Neural crest cell (in vitro differentiated cells): ENCODE data around the gene ATOX1. TPM values are rescaled to one million over a fixed set of nuclear protein-coding genes. Genes with fewer than 3 reads are reported as not detected.

ENCODE experiments used
- DNase-seq: peaks from one replicate; pipeline ENCODE4 v3.0.0; 2021; ENCODE audit warnings: low read depth, mixed read lengths, low spot score
- H3K27ac Mint-ChIP-seq: one replicate; pipeline ENCODE4 v1.8.0; 2021; ENCODE audit warnings: mild to moderate bottlenecking, mixed read lengths; ENCODE audit not compliant: unreplicated experiment
- H3K27me3 Mint-ChIP-seq: 2 replicates; pipeline ENCODE4 v1.8.0; 2021; ENCODE audit warnings: low read depth, mild to moderate bottlenecking, mixed read lengths
- H3K36me3 Mint-ChIP-seq: 2 replicates; pipeline ENCODE4 v1.8.0; 2021; ENCODE audit warnings: low read depth, mild to moderate bottlenecking, mixed read lengths
- H3K4me1 Mint-ChIP-seq: 2 replicates; pipeline ENCODE4 v1.8.0; 2021; ENCODE audit warnings: mixed read lengths
- H3K4me3 Mint-ChIP-seq: one replicate; pipeline ENCODE4 v1.8.0; 2021; ENCODE audit warnings: mild to moderate bottlenecking, mixed read lengths
- H3K9me3 Mint-ChIP-seq: 2 replicates; pipeline ENCODE4 v1.8.0; 2021; ENCODE audit warnings: mixed read lengths
- CTCF ChIP-seq: fragments of 200-600 bp; sonication (generic); conservative IDR thresholded peaks from 2 replicates; pipeline ENCODE4 v1.5.0; 2021; ENCODE audit warnings: antibody characterized with exemption, mild to moderate bottlenecking
- total RNA-seq: library from RNA; stranded (reverse); gene quantifications from 2 replicates; pipeline ENCODE4 v1.2.1, GENCODE V29; 2021

ATOX1 gene
- total RNA-seq, 1 donor from 2014 or later = 84.6 TPM

- Mint-ChIP-seq H3K36me3 (no peaks in the 10 kb centered on the region), H3K9me3 (peaks cover 2% of the 10 kb centered on the region), H3K4me3 (no peak overlapping the region), H3K27me3 (no peaks in the 10 kb centered on the region), H3K4me1 (peaks cover 24% of the 10 kb centered on the region), H3K27ac (no peak overlapping the region)
- no peak for DNase-seq
- TF ChIP-seq CTCF = no peak
These were observed 51.5 kb downstream of the ATOX1 start for GRCh38 chr5:151706906-151707305.

DNA sequence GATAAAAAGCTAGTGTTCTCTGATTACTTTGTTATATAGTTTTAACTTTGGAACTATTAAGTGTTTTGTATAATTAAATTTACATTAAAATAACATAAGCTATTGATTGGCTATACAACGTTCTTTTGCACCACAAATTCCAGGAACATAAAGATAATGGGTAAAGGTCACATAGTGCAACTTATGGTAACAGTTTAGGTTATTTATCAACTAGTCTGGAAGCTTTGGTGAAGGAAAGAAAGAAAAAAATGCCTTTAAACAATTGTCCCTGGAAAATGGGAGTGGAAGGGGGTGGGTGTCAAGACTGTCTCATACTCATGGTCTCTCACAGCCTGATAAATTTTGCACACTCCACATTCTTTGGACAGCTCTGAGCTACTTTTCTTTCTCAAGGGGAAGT lies 54.7 kb downstream of the ATOX1 start:
- no peak for DNase-seq
- no peak overlapping the region for H3K4me3 Mint-ChIP-seq
- no peak for TF ChIP-seq CTCF
- no peaks in the 10 kb centered on the region for H3K27me3 Mint-ChIP-seq
- peaks cover 43% of the 10 kb centered on the region for H3K4me1 Mint-ChIP-seq
- no peak overlapping the region for H3K27ac Mint-ChIP-seq
- H3K9me3 Mint-ChIP-seq = no peaks in the 10 kb centered on the region
- no peaks in the 10 kb centered on the region for H3K36me3 Mint-ChIP-seq

- H3K4me3 Mint-ChIP-seq = no peak overlapping the region
- no peaks in the 10 kb centered on the region for H3K9me3 Mint-ChIP-seq
- DNase-seq = no peak
- no peak for TF ChIP-seq CTCF
- H3K27ac Mint-ChIP-seq = peak overlapping the region; percentile 10
- H3K4me1 Mint-ChIP-seq = peaks cover 41% of the 10 kb centered on the region
- H3K27me3 Mint-ChIP-seq = no peaks in the 10 kb centered on the region
- no peaks in the 10 kb centered on the region for H3K36me3 Mint-ChIP-seq
These were observed 55.2 kb downstream of the ATOX1 start for GRCh38 chr5:151703227-151703626.

DNA sequence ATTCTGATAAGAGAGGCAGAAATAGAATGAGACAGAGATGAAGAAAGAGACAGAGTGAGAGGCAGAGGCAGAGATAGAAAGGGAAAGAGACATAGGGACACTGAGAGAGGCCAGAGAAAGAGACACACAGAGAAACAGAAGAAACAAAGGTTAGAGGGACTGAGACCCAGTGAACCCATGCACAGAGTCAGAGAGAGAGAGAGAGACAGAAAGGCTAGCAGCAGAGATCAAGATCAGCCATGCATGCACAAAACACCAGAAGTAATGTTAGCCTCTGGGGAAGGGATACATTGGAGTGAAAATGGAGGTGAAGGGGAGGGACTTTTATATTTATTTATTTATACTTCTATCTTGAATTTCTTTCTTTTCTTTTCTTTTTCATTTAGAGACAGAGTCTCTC lies 57.6 kb downstream of the ATOX1 start:
- peaks cover 50% of the 10 kb centered on the region for H3K4me1 Mint-ChIP-seq
- peak overlapping the region; percentile 28 for H3K27ac Mint-ChIP-seq
- H3K27me3 Mint-ChIP-seq = no peaks in the 10 kb centered on the region
- H3K36me3 Mint-ChIP-seq = no peaks in the 10 kb centered on the region
- H3K9me3 Mint-ChIP-seq = no peaks in the 10 kb centered on the region
- H3K4me3 Mint-ChIP-seq = no peak overlapping the region
- no peak for TF ChIP-seq CTCF
- DNase-seq = no peak

GRCh38 chr5:151700296-151700695 lies 58.1 kb downstream of the ATOX1 start:
- no peak for TF ChIP-seq CTCF
- Mint-ChIP-seq H3K27me3 (no peaks in the 10 kb centered on the region), H3K36me3 (no peaks in the 10 kb centered on the region), H3K27ac (no peak overlapping the region), H3K4me1 (peaks cover 55% of the 10 kb centered on the region), H3K4me3 (no peak overlapping the region), H3K9me3 (no peaks in the 10 kb centered on the region)
- no peak for DNase-seq
